GM12878 (cell line): ENCODE results near the gene SLC22A23. TPM values are rescaled to one million over a fixed set of nuclear protein-coding genes. Genes with fewer than 3 reads are reported as not detected.

Source experiments
- SRF ChIP-seq, 2 experiments: IDR thresholded peaks; 2 replicates each; pipeline ENCODE4 v1.6.1; 2011; ENCODE audit warnings: low read depth in 2 of 2, low read length in 2 of 2, mild to moderate bottlenecking in 1 of 2, moderate library complexity in 1 of 2
- polyA plus RNA-seq, 11 experiments: library from polyadenylated mRNA; depleted of rRNA in 4 of 11; unstranded in 6 of 11; stranded (reverse) in 5 of 11; fragments of >200 nt; fragmentation: Nextera tagmentation in 4 of 11; fragmentation: Illumina TruSeq in 1 of 11; extraction: Ambion mirVana in 4 of 11; extraction: Trizol in 1 of 11; gene quantifications; 1 replicate in 1 of 11; 2 replicates in 10 of 11; pipeline versions ENCODE4 v1.2.1 to v1.2.3, GENCODE V29; 2011 to 2016; ENCODE audit warnings: inconsistent platforms in 2 of 11, missing spikeins in 2 of 11, low read depth in 1 of 11
- total RNA-seq, 4 experiments: library from RNA; depleted of rRNA in 3 of 4; stranded (reverse); fragments of >200 nt in 3 of 4; fragmentation: Illumina TruSeq in 1 of 4; extraction: Trizol in 1 of 4; gene quantifications; 2 replicates each; pipeline versions ENCODE4 v1.2.1 to v1.2.3, GENCODE V29; 2013 to 2021
- TF ChIP-seq, protein P1 (sequence below): fragments of 450-650 bp; IDR thresholded peaks from 2 replicates; pipeline ENCODE4 v1.6.1; 2017; ENCODE audit warnings: antibody characterized with exemption, mild to moderate bottlenecking, moderate library complexity
- TF ChIP-seq, protein P2 (sequence below): IDR thresholded peaks from 2 replicates; pipeline ENCODE4 v1.6.1; 2011; ENCODE audit warnings: low read depth, low read length, improper control_type of control experiment, borderline replicate concordance
- TF ChIP-seq, protein P3 (sequence below): fragments of 150-350 bp; IDR thresholded peaks from 2 replicates; pipeline ENCODE4 v1.6.1; 2016; ENCODE audit warnings: low read depth, low read length

The SLC22A23 gene
- total and polyA plus RNA-seq, 10 of the 15 experiments (the other 5 are each of a cell fraction or from before 2014, with no cell fraction given) = 0.20 to 2.4 (median 0.74) TPM

- TF ChIP-seq, protein P1, sequence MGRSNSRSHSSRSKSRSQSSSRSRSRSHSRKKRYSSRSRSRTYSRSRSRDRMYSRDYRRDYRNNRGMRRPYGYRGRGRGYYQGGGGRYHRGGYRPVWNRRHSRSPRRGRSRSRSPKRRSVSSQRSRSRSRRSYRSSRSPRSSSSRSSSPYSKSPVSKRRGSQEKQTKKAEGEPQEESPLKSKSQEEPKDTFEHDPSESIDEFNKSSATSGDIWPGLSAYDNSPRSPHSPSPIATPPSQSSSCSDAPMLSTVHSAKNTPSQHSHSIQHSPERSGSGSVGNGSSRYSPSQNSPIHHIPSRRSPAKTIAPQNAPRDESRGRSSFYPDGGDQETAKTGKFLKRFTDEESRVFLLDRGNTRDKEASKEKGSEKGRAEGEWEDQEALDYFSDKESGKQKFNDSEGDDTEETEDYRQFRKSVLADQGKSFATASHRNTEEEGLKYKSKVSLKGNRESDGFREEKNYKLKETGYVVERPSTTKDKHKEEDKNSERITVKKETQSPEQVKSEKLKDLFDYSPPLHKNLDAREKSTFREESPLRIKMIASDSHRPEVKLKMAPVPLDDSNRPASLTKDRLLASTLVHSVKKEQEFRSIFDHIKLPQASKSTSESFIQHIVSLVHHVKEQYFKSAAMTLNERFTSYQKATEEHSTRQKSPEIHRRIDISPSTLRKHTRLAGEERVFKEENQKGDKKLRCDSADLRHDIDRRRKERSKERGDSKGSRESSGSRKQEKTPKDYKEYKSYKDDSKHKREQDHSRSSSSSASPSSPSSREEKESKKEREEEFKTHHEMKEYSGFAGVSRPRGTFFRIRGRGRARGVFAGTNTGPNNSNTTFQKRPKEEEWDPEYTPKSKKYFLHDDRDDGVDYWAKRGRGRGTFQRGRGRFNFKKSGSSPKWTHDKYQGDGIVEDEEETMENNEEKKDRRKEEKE = no peak
- TF ChIP-seq, protein P2, sequence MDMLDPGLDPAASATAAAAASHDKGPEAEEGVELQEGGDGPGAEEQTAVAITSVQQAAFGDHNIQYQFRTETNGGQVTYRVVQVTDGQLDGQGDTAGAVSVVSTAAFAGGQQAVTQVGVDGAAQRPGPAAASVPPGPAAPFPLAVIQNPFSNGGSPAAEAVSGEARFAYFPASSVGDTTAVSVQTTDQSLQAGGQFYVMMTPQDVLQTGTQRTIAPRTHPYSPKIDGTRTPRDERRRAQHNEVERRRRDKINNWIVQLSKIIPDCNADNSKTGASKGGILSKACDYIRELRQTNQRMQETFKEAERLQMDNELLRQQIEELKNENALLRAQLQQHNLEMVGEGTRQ = no peak
- TF ChIP-seq SRF (IDR thresholded peaks at IDR 0.05; ENCODE audit: low read depth in 2 of 2, low read length in 2 of 2) = no peak
- TF ChIP-seq, protein P3, sequence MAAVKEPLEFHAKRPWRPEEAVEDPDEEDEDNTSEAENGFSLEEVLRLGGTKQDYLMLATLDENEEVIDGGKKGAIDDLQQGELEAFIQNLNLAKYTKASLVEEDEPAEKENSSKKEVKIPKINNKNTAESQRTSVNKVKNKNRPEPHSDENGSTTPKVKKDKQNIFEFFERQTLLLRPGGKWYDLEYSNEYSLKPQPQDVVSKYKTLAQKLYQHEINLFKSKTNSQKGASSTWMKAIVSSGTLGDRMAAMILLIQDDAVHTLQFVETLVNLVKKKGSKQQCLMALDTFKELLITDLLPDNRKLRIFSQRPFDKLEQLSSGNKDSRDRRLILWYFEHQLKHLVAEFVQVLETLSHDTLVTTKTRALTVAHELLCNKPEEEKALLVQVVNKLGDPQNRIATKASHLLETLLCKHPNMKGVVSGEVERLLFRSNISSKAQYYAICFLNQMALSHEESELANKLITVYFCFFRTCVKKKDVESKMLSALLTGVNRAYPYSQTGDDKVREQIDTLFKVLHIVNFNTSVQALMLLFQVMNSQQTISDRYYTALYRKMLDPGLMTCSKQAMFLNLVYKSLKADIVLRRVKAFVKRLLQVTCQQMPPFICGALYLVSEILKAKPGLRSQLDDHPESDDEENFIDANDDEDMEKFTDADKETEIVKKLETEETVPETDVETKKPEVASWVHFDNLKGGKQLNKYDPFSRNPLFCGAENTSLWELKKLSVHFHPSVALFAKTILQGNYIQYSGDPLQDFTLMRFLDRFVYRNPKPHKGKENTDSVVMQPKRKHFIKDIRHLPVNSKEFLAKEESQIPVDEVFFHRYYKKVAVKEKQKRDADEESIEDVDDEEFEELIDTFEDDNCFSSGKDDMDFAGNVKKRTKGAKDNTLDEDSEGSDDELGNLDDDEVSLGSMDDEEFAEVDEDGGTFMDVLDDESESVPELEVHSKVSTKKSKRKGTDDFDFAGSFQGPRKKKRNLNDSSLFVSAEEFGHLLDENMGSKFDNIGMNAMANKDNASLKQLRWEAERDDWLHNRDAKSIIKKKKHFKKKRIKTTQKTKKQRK = no peak
- TF ChIP-seq, all 136 proteins: peak for 0
Observed at GRCh38 chr6:3349388-3350251, 107.2 kb downstream of the SLC22A23 start (continued).
